PC-9 (cell line): ENCODE results near the gene HSD11B1.

ENCODE experiments used
- EZH2 ChIP-seq: fragments of 200-600 bp; sonication (generic); IDR thresholded peaks from 2 replicates; pipeline ENCODE4 v1.8.0; 2017; ENCODE audit warnings: antibody characterized with exemption, low read depth
- TF ChIP-seq, protein P1 (sequence below): fragments of 200-600 bp; sonication (generic); conservative IDR thresholded peaks from 2 replicates; pipeline ENCODE4 v1.6.1; 2017; ENCODE audit warnings: mixed run types, antibody characterized with exemption, mild to moderate bottlenecking, moderate library complexity

DNA sequence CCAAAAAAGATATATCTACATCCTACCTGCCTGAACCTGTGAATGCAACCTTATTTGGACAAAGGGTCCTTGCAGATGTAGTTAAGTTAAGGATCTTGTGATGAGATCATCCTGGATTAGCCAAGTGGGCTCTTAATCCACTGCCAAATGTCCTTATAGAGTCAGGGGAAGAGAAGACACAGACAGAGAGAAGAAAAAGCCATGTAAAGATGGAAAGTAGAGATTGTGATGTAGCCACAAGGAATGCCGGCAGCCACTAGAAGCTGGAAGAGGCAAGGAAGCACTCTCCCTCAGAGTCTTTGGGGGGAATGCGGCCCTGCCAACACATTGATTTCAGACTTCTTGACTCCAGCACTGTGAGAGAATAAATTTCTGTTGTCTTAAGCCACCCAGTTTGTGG, 16.2 kb downstream of the HSD11B1 start:
- TF ChIP-seq, protein P1, sequence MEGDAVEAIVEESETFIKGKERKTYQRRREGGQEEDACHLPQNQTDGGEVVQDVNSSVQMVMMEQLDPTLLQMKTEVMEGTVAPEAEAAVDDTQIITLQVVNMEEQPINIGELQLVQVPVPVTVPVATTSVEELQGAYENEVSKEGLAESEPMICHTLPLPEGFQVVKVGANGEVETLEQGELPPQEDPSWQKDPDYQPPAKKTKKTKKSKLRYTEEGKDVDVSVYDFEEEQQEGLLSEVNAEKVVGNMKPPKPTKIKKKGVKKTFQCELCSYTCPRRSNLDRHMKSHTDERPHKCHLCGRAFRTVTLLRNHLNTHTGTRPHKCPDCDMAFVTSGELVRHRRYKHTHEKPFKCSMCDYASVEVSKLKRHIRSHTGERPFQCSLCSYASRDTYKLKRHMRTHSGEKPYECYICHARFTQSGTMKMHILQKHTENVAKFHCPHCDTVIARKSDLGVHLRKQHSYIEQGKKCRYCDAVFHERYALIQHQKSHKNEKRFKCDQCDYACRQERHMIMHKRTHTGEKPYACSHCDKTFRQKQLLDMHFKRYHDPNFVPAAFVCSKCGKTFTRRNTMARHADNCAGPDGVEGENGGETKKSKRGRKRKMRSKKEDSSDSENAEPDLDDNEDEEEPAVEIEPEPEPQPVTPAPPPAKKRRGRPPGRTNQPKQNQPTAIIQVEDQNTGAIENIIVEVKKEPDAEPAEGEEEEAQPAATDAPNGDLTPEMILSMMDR: no peak
- TF ChIP-seq EZH2: no peak
